ENCODE data around the gene DOCK2.

DNA sequence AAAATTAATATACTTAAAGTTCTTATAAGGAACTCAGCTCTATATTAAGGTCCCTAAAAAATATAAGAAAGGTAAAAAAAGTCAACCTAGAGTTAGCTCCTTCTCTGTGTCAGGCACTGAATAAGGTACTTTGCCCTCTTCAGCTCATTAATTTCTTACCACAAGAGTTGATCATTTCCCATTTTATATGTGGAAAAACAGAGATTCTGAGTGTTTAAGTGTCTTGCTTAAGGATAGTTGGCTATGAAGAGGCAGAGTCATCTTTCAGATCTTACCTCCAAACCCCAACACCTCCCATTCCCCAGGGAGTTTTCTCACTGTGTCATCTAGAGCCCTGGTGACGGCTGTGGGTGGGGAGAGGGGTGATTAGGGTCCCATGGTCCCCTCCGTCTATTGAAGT lies 302.7 kb downstream of the DOCK2 start:
- no peak for TF ChIP-seq EZH2 (IDR thresholded peaks at IDR 0.05; ENCODE audit: borderline replicate concordance, low read depth, low read length, severe bottlenecking)
- TF ChIP-seq, protein P1, sequence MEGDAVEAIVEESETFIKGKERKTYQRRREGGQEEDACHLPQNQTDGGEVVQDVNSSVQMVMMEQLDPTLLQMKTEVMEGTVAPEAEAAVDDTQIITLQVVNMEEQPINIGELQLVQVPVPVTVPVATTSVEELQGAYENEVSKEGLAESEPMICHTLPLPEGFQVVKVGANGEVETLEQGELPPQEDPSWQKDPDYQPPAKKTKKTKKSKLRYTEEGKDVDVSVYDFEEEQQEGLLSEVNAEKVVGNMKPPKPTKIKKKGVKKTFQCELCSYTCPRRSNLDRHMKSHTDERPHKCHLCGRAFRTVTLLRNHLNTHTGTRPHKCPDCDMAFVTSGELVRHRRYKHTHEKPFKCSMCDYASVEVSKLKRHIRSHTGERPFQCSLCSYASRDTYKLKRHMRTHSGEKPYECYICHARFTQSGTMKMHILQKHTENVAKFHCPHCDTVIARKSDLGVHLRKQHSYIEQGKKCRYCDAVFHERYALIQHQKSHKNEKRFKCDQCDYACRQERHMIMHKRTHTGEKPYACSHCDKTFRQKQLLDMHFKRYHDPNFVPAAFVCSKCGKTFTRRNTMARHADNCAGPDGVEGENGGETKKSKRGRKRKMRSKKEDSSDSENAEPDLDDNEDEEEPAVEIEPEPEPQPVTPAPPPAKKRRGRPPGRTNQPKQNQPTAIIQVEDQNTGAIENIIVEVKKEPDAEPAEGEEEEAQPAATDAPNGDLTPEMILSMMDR (IDR thresholded peaks at IDR 0.05; ENCODE audit: borderline replicate concordance, extremely low read depth, low read length, poor library complexity, severe bottlenecking): no peak
